ENCODE data around the gene QRFP.

DNA sequence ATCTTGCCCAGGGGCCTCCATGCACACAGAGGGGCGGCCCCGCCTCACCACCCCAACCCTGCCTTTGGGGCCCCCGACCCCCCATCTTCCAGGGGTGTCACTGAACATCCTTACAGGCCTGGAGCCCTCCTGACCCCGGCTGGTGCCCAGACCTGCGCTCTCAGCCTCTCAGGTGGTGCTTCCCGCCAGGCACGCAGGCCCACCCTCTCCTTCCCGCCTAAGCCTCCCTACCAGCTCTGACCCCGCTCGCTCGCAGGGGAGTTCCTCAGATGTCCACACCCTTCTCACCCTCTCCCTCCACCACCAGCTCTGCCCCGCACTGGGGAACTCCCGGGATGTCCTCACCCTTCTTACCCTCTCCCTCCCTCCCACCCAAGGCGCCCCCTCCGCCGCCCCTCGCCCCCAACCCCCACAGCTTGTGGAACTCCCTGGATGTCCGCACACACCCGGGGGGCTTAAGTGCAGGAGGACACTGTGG, 12.3 kb upstream of the QRFP start:
- TF ChIP-seq, protein P1, sequence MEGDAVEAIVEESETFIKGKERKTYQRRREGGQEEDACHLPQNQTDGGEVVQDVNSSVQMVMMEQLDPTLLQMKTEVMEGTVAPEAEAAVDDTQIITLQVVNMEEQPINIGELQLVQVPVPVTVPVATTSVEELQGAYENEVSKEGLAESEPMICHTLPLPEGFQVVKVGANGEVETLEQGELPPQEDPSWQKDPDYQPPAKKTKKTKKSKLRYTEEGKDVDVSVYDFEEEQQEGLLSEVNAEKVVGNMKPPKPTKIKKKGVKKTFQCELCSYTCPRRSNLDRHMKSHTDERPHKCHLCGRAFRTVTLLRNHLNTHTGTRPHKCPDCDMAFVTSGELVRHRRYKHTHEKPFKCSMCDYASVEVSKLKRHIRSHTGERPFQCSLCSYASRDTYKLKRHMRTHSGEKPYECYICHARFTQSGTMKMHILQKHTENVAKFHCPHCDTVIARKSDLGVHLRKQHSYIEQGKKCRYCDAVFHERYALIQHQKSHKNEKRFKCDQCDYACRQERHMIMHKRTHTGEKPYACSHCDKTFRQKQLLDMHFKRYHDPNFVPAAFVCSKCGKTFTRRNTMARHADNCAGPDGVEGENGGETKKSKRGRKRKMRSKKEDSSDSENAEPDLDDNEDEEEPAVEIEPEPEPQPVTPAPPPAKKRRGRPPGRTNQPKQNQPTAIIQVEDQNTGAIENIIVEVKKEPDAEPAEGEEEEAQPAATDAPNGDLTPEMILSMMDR (IDR thresholded peaks at IDR 0.05; ENCODE audit: low read depth, low read length): no peak
- no peak for TF ChIP-seq EZH2phosphoT487 (IDR thresholded peaks at IDR 0.05; ENCODE audit: low read depth)
